ENCODE data around the gene ITPKC.

GRCh38 chr19:40677156-40677555, 39.8 kb upstream of the ITPKC start:
- TF ChIP-seq, protein P1, sequence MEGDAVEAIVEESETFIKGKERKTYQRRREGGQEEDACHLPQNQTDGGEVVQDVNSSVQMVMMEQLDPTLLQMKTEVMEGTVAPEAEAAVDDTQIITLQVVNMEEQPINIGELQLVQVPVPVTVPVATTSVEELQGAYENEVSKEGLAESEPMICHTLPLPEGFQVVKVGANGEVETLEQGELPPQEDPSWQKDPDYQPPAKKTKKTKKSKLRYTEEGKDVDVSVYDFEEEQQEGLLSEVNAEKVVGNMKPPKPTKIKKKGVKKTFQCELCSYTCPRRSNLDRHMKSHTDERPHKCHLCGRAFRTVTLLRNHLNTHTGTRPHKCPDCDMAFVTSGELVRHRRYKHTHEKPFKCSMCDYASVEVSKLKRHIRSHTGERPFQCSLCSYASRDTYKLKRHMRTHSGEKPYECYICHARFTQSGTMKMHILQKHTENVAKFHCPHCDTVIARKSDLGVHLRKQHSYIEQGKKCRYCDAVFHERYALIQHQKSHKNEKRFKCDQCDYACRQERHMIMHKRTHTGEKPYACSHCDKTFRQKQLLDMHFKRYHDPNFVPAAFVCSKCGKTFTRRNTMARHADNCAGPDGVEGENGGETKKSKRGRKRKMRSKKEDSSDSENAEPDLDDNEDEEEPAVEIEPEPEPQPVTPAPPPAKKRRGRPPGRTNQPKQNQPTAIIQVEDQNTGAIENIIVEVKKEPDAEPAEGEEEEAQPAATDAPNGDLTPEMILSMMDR (IDR thresholded peaks at IDR 0.05; ENCODE audit: low read depth, low read length), result no peak
- TF ChIP-seq POLR2A (IDR thresholded peaks at IDR 0.05; ENCODE audit: extremely low read depth, insufficient read length), result no peak
- TF ChIP-seq, protein P2, sequence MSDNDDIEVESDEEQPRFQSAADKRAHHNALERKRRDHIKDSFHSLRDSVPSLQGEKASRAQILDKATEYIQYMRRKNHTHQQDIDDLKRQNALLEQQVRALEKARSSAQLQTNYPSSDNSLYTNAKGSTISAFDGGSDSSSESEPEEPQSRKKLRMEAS (IDR thresholded peaks at IDR 0.05; ENCODE audit: low read depth, low read length), result no peak
- TF ChIP-seq MYC (IDR thresholded peaks at IDR 0.05; ENCODE audit: low read depth, low read length), result no peak
